Stimulated activated naive CD4-positive, alpha-beta T cell (primary cell): ENCODE data around the gene ATG4C.
A peak's percentile ranks its signal among the peaks of the same experiment; 100 is the strongest.

ENCODE experiments used
- DNase-seq, 6 experiments: peaks; one replicate each; lab custom pipeline; 2025; lab: John Stamatoyannopoulos, UW

The ATG4C gene

DNA sequence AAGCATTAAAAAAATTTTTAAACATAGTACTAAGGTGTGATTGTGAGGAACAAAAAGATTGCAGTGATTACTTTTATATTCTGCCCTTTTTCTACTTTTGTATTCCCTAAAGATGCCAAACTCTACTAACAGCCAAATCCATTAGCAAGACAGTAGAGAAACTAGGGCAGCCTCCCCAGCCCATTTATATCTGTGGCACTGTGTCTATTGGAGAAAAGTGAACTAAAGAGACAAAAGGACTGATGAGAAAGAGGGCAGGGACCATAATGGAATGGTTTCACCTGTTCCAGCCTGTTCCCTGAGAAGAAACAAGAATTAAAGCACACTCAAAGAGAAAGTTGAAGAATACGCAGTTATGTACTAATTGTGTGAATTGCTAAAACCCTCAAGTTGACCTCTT is 56.6 kb downstream of the ATG4C start:
- no peak for DNase-seq

DNA sequence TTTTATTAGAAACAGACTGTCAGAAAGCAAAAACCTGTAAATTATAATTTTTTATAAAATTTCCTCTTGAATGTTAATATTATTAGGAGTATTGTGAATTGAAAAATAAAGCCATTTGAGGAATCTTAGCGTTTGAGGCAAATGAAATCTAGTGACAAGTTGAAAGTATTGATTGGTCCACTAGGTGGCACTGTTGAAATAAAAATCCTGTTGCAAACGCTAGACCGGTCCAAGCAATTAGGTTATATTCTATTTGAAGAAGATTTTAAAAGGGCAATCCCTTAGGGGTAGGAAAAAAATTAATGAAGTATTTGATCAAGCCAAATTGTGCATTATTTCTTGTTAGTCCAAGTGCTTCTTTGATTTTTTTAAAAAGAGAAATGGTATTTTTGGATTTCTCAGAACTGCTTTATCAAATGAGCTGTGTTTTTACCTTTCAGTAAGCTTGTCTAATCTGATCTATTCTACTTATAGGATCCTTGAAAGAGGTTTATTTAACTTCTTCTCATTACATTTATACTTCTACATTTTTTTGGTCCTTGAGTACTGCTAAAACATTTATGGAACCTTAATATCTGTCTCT is 57.7 kb downstream of the ATG4C start:
- DNase-seq: peak in 2 of 6 experiments; percentile 44 to 62

- no peak for DNase-seq
Observed at GRCh38 chr1:62844030-62844429, 60.1 kb downstream of the ATG4C start.

GRCh38 chr1:62849031-62849430 is 65.1 kb downstream of the ATG4C start:
- DNase-seq: no peak

- DNase-seq: no peak
Observed at GRCh38 chr1:62852253-62852652, 68.3 kb downstream of the ATG4C start.

GRCh38 chr1:62856960-62857359 is 73.0 kb downstream of the ATG4C start:
- no peak for DNase-seq

DNA sequence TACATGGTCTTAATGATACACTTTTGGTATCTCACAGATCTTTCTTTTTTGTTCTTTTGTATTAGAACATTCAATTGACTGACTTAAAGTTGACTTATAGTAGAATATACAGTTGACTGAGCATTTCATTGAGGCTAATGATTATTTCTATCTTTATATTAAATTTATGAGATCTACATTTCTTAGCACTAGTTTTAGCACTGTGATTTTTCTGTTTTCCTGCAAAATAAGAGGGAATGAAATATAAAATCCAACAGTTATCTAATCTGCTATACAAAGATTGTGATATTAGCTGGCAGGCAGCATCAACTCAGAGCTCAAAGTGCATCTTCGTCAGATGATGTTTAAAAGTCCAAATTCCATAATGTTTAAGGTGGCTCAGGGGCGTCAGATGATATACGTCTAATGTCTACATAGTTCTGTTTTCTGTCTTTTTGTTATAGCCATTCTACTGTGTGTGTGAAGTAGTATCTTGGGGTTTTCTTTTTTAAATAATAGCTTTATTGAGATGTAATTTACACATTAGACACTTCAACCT is 85.4 kb downstream of the ATG4C start:
- no peak for DNase-seq

DNA sequence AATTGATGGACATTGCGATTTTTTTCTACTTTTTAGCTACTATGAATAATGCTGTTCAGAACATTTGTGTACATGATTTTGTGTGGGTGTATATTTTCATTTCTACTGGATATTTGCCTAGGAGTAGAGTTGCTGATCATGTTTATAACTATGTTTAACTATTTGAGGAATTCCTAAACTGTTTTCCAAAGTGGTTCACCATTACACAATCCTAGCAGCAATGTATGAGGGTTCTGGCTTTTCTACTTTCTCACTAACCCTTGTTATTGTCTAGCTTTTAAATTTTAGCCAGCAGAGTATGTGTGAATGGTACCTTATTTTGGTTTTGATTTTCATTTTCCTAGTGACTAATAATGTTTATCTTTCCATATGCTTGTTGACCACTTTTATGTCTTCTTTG is 86.2 kb downstream of the ATG4C start:
- no peak for DNase-seq

DNA sequence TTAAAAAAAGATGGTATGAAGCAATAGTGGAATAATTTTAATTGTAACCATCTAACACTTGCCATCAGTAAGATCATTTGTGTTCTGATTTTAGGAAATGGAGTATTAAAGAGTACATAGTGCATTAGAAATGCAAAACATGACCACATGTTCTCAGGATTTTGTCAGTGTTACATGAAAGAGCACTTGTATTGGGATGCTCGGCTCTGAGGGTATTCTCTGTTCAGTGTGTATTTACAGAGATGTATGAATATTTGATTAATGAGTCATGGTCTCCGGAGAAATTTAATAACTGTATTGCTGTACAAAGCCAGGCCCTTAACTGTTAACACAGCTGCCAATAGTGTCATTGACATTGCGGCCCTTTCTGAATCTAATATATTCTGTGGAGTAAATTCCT is 91.7 kb downstream of the ATG4C start:
- DNase-seq: no peak

GRCh38 chr1:62876535-62876934 is 92.6 kb downstream of the ATG4C start:
- DNase-seq: no peak

- DNase-seq: no peak
Observed at GRCh38 chr1:62877579-62877978, 93.6 kb downstream of the ATG4C start.

- no peak for DNase-seq
Observed at GRCh38 chr1:62879962-62880361, 96.0 kb downstream of the ATG4C start.

DNA sequence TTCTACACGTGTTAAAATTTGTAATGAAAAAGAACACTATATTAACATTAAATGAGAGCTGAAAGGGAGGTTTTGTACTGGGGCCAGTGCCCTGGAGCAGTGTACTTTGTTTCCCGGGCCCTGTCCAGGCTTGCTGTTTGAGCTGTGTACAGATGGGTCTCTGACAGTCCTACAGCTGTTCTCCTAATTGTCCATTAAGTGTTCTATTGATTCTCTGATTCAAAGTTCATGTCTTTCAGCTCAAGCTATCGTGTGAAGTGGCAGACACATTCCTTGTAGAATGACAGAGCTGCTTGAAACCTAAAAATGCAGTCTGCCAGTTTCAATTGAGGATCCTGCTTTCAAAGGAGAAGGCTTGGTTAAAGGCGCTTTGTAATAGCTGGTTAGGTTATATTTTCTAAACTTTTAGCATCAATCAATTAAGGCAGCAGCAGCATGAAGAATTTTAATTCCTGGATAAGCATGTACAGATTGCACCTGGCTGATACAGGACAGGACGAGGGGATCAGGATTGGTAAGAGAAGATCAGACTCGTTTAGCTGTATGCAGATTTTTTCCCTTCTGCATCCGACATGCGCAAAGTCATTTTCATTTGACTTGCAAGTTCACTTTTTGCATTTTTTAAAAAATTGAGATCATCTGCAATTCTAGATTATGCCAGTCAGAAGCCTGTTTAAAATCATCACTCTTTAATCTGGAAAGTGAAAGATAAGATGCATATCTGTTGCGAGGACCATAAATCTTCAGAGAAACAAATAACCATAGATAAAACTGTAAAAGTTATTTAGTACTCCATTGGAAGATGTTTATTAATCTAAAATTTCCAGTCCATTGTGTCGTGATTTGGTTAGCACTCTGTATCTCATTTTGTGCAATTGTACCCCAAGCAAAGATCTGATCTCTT is 98.5 kb downstream of the ATG4C start:
- no peak for DNase-seq

- no peak for DNase-seq
Observed at GRCh38 chr1:62884156-62884740, 100.3 kb downstream of the ATG4C start.

- no peak for DNase-seq
Observed at GRCh38 chr1:62887799-62888507, 104.0 kb downstream of the ATG4C start.

DNA sequence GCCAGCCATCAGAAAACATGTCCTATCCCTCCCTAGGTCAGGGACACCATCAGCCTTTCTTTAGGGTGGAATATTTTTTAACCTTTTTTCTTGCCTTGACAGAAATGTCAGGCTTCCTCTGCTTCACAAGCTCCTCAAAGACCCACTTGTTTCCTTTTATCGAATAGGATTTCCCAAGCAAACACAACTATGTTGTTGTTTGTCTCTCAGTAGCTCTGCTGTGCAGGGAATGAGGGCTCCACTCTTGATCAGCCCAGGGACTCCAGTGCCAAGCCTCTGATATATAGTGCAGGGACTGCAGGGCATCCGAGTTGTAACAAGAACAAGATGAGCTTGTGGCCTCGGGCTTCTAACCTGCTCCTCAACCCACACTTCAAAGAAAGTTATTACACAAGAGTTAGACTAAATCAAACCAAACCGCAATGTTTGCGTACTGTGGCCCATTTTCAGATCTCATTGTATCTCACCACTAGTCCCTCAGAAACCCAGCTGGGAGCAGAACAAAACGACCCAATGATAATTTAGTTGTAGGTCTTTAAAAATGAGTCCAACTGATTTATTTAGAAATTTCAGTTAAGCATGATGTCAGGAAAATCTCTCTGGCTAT is 108.1 kb downstream of the ATG4C start:
- DNase-seq: no peak

DNA sequence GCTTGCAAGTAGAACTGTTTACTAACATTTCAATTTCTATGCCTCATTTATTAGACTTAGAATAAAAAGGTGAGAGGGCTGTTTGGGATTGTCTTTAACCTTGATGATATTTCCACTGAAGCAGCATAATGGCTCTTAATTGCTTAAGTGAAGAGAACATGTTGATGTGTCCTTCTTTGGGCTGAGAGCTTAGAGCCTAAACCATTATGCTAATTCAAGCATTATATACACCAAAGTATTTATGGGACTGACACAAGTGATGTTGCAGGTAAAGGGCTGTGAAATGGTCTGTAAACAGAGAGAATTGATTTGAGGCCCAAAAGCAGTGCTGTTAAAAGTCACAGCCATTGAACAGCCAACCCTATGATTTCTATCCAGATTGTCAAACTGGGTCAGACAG is 113.9 kb downstream of the ATG4C start:
- no peak for DNase-seq

DNA sequence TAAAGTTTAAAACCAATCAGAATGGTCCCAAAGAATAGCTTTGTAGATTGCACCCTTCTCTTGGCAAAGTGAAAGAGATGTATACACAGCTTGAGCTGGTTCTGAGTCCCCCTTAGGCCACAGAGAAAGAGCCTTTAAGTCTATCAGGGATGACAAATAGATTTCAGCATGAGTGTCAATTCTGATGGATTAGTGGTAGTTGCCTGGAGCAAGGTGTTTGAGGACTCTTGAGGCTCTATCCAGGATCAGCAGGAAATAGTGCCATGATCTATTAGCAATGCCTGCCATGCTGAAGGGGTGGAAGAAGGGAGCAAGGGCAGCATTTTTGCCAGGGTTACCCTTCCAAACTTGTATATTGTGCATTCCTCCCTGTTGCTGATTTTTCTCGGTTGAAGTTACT is 116.6 kb downstream of the ATG4C start:
- no peak for DNase-seq

GRCh38 chr1:62901650-62902049 is 117.7 kb downstream of the ATG4C start:
- DNase-seq: no peak

DNA sequence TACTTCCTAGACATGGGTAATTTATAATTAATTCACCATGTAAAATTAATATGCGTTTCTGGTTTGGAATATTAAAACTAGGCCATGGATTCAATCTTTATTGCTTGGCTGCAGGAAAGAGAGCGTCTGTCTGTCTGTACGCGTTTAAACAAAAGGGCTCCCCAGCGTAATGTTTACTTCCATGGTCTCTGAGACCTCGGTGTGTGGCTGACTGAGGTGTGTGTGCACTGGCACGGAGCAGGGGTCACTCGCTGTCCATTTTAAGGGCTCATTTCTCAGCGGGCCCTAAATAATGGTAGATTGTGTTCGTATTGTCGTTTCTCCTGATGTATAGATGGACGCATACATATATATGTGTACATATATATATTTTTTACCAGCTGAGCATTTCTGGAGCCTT is 119.6 kb downstream of the ATG4C start:
- no peak for DNase-seq

- no peak for DNase-seq
Observed at GRCh38 chr1:62903982-62904855, 120.3 kb downstream of the ATG4C start.
